ENCODE data around the gene ZC3HAV1.
"Not testable (repeated sequence)": the region's sequence is repeated elsewhere in the genome, so short reads cannot be mapped to it uniquely, and the experiment has no call there.

The ZC3HAV1 gene

DNA sequence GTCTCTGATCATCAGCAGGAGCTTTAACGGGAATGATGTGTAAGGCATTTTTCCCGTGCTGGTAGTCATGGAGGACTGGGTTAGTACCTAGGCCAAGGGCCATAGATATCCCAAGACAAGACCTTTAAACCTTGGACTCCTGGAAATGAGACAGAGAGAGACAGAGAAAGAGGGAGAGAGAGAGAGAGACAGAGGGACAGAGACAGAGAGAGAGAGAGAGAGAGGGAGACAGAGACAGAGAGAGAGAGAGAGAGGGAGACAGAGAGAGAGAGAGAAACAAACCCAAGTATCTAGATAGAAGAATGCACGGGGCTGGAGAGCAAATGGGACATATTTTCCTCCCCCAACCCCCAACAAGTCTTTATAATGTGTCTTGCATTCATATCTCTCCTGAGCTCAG lies 22.3 kb downstream of the ZC3HAV1 start:
- no peak for DNase-seq (ENCODE audit: low read depth in 2 of 2)

- no peak for DNase-seq (ENCODE audit: low read depth in 2 of 2)
Measured at GRCh38 chr7:139086454-139086853, 23.1 kb downstream of the ZC3HAV1 start.

DNA sequence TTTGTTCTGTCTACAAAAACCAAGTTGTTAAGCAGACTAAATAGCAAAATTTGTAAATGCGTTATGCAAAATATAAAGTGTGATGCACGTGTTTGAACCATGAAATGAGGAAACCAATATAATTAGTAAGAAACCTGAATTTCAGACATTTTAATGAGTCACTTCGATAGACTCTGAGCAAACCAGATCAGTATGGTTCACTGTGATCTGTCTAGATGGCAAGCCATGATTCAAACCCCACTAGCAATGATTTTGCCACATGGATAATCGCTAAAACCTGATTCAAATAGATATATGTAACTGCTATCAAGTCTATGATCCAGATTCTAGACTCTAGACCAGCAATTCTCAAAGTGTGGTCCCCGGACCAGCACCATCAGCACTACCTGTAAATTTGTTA lies 24.8 kb downstream of the ZC3HAV1 start:
- DNase-seq (ENCODE audit: low read depth in 2 of 2), result no peak

- no peak for DNase-seq (ENCODE audit: low read depth in 2 of 2)
Measured at GRCh38 chr7:139081584-139081983, 27.9 kb downstream of the ZC3HAV1 start.

DNA sequence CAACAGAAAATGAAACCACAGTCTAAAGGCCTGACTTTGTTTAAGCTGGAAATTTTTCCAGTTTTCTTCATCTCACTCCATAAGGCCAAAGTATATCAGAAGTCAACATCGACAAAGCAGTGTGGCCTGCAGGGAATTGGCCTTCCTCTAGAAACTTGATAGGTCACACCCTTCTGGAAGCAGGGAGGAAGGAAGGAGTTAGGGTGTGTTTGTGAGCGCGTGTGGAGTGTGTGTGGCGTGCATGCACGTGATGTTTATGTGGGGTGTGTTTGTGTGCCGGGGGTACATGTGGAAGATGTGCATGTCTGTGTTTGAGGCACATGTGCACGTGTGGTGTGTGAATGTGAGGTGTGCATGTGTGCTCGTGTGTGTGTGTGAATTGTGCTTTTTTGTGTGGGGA lies 28.6 kb downstream of the ZC3HAV1 start:
- no peak for DNase-seq (ENCODE audit: low read depth in 2 of 2)

GRCh38 chr7:139079861-139080260 lies 29.7 kb downstream of the ZC3HAV1 start:
- DNase-seq (ENCODE audit: low read depth in 2 of 2), result no peak

- DNase-seq (ENCODE audit: low read depth in 2 of 2), result no peak
Measured at GRCh38 chr7:139078911-139079310, 30.6 kb downstream of the ZC3HAV1 start.

DNA sequence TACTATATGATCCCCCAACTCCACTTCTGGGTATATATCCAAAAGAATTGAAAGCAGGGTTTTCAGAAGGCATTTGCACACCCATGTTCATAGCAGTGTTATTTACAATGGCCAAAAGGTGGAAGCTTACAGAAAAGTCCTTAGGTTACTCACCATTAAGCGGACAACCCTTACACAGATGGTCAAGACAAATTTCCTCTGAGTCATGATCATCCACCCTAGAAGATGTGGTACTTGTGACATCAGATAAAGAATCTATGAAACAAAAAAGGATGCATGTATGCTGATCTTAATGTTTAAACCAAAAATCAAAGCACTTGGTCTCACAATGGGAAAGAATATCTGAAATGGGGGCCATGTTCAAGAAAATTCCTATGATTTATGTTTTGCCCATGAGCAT lies 31.1 kb downstream of the ZC3HAV1 start:
- DNase-seq (ENCODE audit: low read depth in 2 of 2), result no peak

DNA sequence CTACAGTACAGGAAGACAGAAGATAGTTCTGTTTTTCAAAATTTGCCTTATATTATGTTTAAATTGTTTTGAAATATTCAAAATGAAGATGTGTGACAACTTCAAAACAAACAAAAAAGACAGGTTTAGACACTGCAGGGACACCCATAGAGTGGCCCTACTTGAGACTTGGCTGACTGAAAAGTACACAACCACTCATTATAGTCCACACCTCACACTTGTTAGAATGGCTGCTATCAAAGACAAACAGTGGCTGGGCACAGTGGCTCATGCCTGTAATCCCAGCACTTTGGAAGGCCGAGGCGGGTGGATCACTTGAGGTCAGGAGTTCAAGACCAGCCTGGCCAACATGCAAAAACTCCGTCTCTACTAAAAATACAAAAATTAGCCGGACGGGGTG lies 31.8 kb downstream of the ZC3HAV1 start:
- not testable (repeated sequence) for DNase-seq (ENCODE audit: low read depth in 2 of 2)

DNA sequence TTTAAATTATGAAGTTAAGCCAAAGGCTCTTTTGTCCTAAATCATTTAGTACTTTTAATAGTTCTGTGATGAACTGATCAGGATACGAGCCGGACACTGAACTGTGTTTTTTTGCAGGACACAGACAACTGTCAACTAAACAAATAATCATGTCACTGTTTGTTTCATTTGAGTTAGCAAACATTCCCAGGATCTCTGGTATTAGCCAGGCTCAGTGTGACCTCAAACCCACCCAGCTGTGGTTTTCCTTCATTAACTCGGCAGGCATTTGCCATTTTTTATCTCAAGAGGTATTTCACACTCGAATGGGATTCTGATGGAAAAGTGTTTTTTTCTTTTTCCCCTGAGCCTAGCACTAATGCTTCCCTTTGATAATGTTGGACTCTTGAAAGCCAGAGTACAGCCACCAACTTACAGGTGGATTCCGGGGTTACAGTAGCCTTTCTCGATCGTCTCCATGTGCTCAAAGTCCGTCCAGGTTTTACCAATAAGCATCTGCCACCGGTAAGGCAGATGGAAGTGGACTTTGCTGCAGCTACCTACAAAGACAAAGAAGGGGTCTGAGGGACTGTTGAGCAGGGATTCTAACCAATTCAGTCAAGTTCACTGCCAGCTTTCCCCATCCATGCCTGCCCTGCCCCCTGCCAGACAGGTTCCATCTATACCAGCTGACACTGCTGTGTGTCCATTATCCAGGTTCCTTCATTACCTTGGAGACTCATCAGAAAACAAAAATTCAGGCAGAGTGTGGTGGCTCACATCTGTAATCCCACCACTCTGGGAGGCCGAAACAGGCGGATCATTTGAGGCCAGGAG lies 33.4 kb downstream of the ZC3HAV1 start:
- DNase-seq (ENCODE audit: low read depth in 2 of 2), result no peak

DNA sequence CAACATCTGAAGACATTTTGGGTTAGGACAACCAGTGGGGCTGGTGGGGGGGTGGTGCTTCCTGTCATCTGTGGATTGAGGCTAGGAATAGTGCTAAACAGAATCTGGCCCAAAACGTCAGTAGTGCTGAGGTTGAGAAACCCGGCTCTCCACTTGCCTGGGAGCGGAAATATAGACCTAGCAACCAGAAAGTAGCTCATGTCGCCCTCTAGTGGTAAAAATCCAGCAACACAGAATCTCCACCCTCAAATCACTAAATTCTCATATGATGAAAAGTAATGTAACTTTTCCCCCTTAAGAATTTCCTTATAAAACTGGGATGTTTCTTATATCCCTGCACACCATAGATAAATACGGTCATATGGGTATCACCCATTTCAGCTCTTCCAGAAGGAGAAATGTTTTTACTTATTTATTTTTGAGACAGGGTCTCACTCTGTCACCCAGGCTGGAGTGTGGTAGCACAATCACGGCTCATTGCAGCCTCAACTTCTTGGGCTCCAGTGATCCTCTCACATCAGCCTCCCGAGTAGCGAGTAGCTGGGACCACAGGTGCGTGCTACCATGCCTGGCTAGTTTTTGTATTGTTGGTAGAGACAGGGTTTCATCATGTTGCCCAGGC lies 34.4 kb downstream of the ZC3HAV1 start:
- DNase-seq (ENCODE audit: low read depth in 2 of 2), result peak in 1 of 2 donors; percentile 36

GRCh38 chr7:139072796-139073195 lies 36.7 kb downstream of the ZC3HAV1 start:
- DNase-seq (ENCODE audit: low read depth in 2 of 2), result no peak

DNA sequence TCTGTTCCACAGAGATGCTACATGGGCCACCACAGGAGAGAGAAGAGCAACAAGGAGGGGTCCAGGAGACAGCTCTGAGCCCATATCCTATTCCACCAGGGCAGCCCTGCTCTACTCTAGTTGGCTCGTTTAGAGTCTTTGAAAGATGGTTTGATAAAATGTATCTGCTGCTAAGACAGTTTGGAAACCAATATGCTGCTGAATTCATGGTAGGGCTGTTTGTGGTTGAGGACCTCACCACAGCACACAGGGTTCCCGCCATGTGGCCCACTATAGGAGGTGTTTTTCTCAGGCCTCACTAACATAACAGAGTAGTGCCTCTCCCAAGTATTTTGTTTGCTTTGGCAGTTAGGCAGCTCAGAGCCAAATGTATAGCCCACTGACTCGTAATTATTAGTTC lies 37.8 kb downstream of the ZC3HAV1 start:
- no peak for DNase-seq (ENCODE audit: low read depth in 2 of 2)

- no peak for DNase-seq (ENCODE audit: low read depth in 2 of 2)
Measured at GRCh38 chr7:139068544-139069399, 40.7 kb downstream of the ZC3HAV1 start.

DNA sequence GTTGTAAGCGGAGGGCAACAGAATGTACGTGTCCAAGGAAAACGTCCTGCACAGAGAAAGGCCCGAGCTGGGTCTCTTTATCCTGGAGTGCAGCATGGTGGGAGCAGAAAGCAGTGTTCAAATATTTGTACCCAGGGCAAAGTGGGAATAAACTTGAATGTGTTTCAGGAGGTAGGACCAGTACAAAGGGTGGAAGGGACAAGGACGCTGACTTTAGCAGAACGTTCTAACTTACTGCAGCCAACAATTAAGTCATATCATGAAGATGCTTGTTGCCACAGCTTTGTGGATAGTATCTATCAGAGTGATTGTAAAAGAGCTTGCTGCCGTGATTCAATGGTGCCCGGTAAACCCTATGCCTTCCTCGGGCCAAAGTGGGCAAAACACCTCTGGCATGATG lies 43.2 kb downstream of the ZC3HAV1 start:
- DNase-seq (ENCODE audit: low read depth in 2 of 2), result no peak

DNA sequence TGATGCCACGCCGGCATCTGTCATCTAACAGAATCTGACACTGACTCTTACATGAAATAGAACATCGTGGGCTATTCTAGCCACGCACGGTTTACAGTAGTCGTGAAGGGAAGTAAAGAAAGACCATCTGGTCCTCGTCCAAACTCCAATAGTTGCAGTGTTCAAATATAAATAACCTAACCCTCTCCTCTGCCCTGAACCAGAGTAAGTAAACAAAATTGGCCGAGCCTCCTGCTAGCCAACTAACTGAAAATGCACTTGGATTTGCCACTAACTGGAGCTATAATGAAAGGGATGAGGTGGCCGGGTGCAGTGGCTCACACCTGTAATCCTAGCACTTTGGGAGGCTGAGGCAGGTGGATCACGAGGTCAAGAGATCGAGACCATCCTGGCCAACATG lies 44.2 kb downstream of the ZC3HAV1 start:
- no peak for DNase-seq (ENCODE audit: low read depth in 2 of 2)

DNA sequence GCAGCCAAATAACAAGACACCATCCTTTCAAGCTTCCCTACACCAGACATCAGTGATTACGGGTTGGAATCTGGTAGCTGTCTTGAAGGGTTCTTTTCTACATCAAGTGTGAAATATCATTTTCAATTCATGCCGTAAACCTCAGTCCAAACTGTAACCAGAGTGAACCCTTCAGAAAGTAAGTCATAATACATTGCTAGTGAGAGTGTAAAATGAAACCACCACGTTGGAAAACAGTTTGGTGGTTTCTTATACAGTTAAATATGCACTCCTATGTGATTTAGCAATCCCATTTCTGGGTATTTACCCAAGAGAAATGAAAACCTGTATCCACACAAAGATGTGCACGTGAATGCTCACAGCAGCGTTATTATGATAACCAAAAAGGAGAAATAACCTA lies 48.1 kb downstream of the ZC3HAV1 start:
- DNase-seq (ENCODE audit: low read depth in 2 of 2), result no peak

DNA sequence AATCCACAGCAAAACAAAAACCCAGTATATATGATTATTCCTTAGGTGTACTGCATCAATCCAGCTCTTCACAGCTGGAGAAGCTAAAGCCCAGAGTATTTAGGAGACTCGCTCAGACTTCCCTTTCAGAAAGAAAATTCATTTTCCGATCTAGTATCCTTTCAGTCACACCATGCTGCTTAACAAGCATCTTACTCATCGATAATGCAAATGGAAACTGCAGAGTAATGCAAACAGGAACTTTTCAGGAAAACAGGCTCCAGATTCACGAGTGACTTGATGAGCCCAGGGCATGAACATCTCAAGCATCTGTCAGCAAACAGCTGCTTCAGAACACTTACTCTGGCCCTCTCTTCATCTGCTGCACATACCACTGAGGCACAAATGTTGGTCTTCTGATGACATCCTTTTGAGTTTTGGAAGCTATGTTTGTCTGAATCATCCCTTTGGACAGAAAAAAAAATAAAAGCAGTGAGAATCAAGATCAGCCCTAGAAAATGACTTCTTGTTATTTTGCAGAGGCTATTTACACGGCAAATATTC lies 48.8 kb downstream of the ZC3HAV1 start:
- DNase-seq (ENCODE audit: low read depth in 2 of 2), result no peak

- no peak for DNase-seq (ENCODE audit: low read depth in 2 of 2)
Measured at GRCh38 chr7:139059905-139060304, 49.6 kb downstream of the ZC3HAV1 start.

- no peak for DNase-seq (ENCODE audit: low read depth in 2 of 2)
Measured at GRCh38 chr7:139058943-139059342, 50.6 kb downstream of the ZC3HAV1 start.

DNA sequence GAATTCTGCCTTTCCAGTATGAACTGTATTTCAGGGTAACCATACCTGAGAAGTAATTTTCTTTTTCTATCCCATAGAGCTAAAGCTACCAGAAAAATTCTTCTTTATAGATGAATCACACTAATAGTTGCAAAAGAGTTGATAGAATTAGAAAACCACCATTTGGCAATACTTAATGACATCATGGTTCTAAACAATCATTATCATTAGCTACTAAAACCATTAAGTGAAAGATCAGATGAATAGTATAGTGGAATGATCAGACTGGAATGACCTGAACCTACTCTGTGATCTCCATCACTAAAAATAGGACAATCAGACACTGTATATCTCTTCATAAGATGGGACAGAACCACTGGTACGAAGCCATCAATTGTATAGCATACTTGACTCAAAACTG lies 53.8 kb downstream of the ZC3HAV1 start:
- no peak for DNase-seq (ENCODE audit: low read depth in 2 of 2)

- DNase-seq (ENCODE audit: low read depth in 2 of 2), result not testable (repeated sequence)
Measured at GRCh38 chr7:139054656-139055055, 54.9 kb downstream of the ZC3HAV1 start.
